ENCODE data around the gene TMED9.

- no peak for TF ChIP-seq CTCF (IDR thresholded peaks at IDR 0.05)
- TF ChIP-seq POLR2A (IDR thresholded peaks at IDR 0.05) = no peak
Measured at GRCh38 chr5:177588413-177588909, 3.5 kb upstream of the TMED9 start.
